HG02973 (cell line): ENCODE results near the gene TIMM10.
"Not testable (repeated sequence)": the region's sequence is repeated elsewhere in the genome, so short reads cannot be mapped to it uniquely, and the experiment has no call there.

Experiments
- ATAC-seq: cut with Tn5 transposase; IDR thresholded peaks from one replicate; pipeline ENCODE4 v1.9.1; 2021; ENCODE audit warnings: moderate library complexity; ENCODE audit not compliant: unreplicated experiment

TIMM10 gene

GRCh38 chr11:57542582-57542981 is 12.0 kb upstream of the TIMM10 start:
- no peak for ATAC-seq

- ATAC-seq: no peak
Measured at GRCh38 chr11:57541169-57541568, 10.6 kb upstream of the TIMM10 start.

GRCh38 chr11:57539342-57539741 is 8.8 kb upstream of the TIMM10 start:
- no peak for ATAC-seq

GRCh38 chr11:57536947-57537619 is 6.5 kb upstream of the TIMM10 start, which contains the start of gene SMTNL1:
Gene SMTNL1 (plus strand): TSS chr11:57537595. CDS start chr11:57542643, 5,048 bp downstream.
- no peak for ATAC-seq

GRCh38 chr11:57534449-57534848 is 3.9 kb upstream of the TIMM10 start:
- ATAC-seq: not testable (repeated sequence)

- no peak for ATAC-seq
Measured at GRCh38 chr11:57530215-57530595, 349 bp downstream of the TIMM10 start.

GRCh38 chr11:57529012-57529411 is 1.5 kb downstream of the TIMM10 start:
- ATAC-seq: no peak

- no peak for ATAC-seq
Measured at GRCh38 chr11:57527056-57527631, 3.4 kb downstream of the TIMM10 start.

GRCh38 chr11:57523419-57523818 is 7.1 kb downstream of the TIMM10 start:
- no peak for ATAC-seq

GRCh38 chr11:57521116-57521515 is 9.4 kb downstream of the TIMM10 start:
- no peak for ATAC-seq

- ATAC-seq: no peak
Measured at GRCh38 chr11:57516061-57516443, 14.5 kb downstream of the TIMM10 start.

GRCh38 chr11:57515332-57516060 is 15.1 kb downstream of the TIMM10 start, which contains the start of gene SLC43A1:
Gene SLC43A1 (minus strand): TSS chr11:57515702. CDS start chr11:57514111, 1,591 bp downstream.
- ATAC-seq: peak; percentile 45

- ATAC-seq: peak; percentile 39
Measured at GRCh38 chr11:57514538-57515331, 15.8 kb downstream of the TIMM10 start.

- peak; percentile 36 for ATAC-seq
Measured at GRCh38 chr11:57513911-57514537, 16.5 kb downstream of the TIMM10 start.

GRCh38 chr11:57513452-57513795 is 17.1 kb downstream of the TIMM10 start:
- ATAC-seq: no peak

GRCh38 chr11:57512646-57513451 is 17.7 kb downstream of the TIMM10 start:
- no peak for ATAC-seq

- ATAC-seq: no peak
Measured at GRCh38 chr11:57511741-57512430, 18.7 kb downstream of the TIMM10 start.

GRCh38 chr11:57508341-57509170 is 22.0 kb downstream of the TIMM10 start:
- no peak for ATAC-seq

GRCh38 chr11:57506522-57506921 is 24.0 kb downstream of the TIMM10 start:
- ATAC-seq: no peak
